GM23338 (cell line): ENCODE measurements around the gene ACYP2. TPM values are rescaled to one million over a fixed set of nuclear protein-coding genes. Genes with fewer than 3 reads are reported as not detected.

Experiments
- ATAC-seq: fragments of 200-7000 bp; cut with Tn5 transposase; 3 replicates; pipeline ENCODE4 v1.9.1; 2020
- DNase-seq: peaks from one replicate; pipeline ENCODE4 v3.0.0-alpha.2; 2015; ENCODE audit warnings: low spot score
- H2AFZ ChIP-seq: fragments of 200-600 bp; sonication (generic); 2 replicates; pipeline ENCODE4 v1.8.0; 2016; ENCODE audit warnings: antibody characterized with exemption, mild to moderate bottlenecking, moderate library complexity
- H3F3A ChIP-seq: fragments of 200-600 bp; sonication (generic); replicated peaks from 2 replicates; pipeline ENCODE4 v1.8.0; 2017; ENCODE audit warnings: antibody characterized with exemption, mixed run types, low read depth
- H3K27ac ChIP-seq: fragments of 200-600 bp; sonication (generic); 2 replicates; pipeline ENCODE4 v1.6.1; 2016; ENCODE audit warnings: low read depth
- H3K27me3 ChIP-seq: fragments of 200-600 bp; sonication (generic); 2 replicates; pipeline ENCODE4 v1.8.0; 2016; ENCODE audit warnings: mild to moderate bottlenecking, mixed run types, moderate library complexity; ENCODE audit not compliant: insufficient read depth
- H3K36me3 ChIP-seq: fragments of 200-600 bp; sonication (generic); 2 replicates; pipeline ENCODE4 v1.8.0; 2016; ENCODE audit warnings: mild to moderate bottlenecking; ENCODE audit not compliant: insufficient read depth
- H3K4me1 ChIP-seq: fragments of 200-600 bp; sonication (generic); 2 replicates; pipeline ENCODE4 v1.8.0; 2016; ENCODE audit warnings: mild to moderate bottlenecking, moderate library complexity; ENCODE audit not compliant: insufficient read depth
- H3K4me2 ChIP-seq: fragments of 200-600 bp; sonication (generic); 2 replicates; pipeline ENCODE4 v1.7.1; 2017; ENCODE audit warnings: mixed run types
- H3K4me3 ChIP-seq: fragments of 200-600 bp; sonication (generic); 2 replicates; pipeline ENCODE4 v1.6.1; 2016; ENCODE audit warnings: mixed run types
- H3K79me2 ChIP-seq: fragments of 200-600 bp; sonication (generic); replicated peaks from 2 replicates; pipeline ENCODE4 v1.8.0; 2017; ENCODE audit warnings: mild to moderate bottlenecking; ENCODE audit not compliant: insufficient read depth
- H3K9me2 ChIP-seq: fragments of 200-600 bp; sonication (generic); 2 replicates; pipeline ENCODE4 v1.8.0; 2017; ENCODE audit not compliant: insufficient read depth
- H4K20me1 ChIP-seq: fragments of 200-600 bp; sonication (generic); replicated peaks from 2 replicates; pipeline ENCODE4 v1.8.0; 2017; ENCODE audit warnings: mild to moderate bottlenecking; ENCODE audit not compliant: insufficient read depth
- H3K27ac Mint-ChIP-seq: 2 replicates; pipeline ENCODE4 v1.8.0; 2020; ENCODE audit warnings: inconsistent platforms, mild to moderate bottlenecking, moderate library complexity, mixed read lengths
- H3K27me3 Mint-ChIP-seq: 3 replicates; pipeline ENCODE4 v1.8.0; 2022; ENCODE audit warnings: low read depth, mild to moderate bottlenecking, moderate library complexity, mixed read lengths, inconsistent platforms; ENCODE audit not compliant: insufficient read depth, poor library complexity
- H3K36me3 Mint-ChIP-seq: 3 replicates; pipeline ENCODE4 v1.8.0; 2021; ENCODE audit warnings: low read depth, mild to moderate bottlenecking, inconsistent platforms, moderate library complexity, mixed read lengths
- H3K4me1 Mint-ChIP-seq: 3 replicates; pipeline ENCODE4 v1.8.0; 2020; ENCODE audit warnings: mild to moderate bottlenecking, inconsistent platforms, mixed read lengths
- H3K4me3 Mint-ChIP-seq: 3 replicates; pipeline ENCODE4 v1.8.0; 2021; ENCODE audit warnings: moderate library complexity, mild to moderate bottlenecking, inconsistent platforms, mixed read lengths
- H3K9me3 Mint-ChIP-seq: 3 replicates; pipeline ENCODE4 v1.8.0; 2020; ENCODE audit warnings: moderate library complexity, mild to moderate bottlenecking, inconsistent platforms, mixed read lengths
- CREB1 ChIP-seq: fragments of 250-450 bp; sonication (Bioruptor Pico); IDR thresholded peaks from 2 replicates; pipeline ENCODE4 v1.5.0; 2020; ENCODE audit warnings: low read depth, mild to moderate bottlenecking, moderate library complexity
- CTCF ChIP-seq, 2 experiments: fragments of 200-600 bp in 1 of 2; sonication (generic) in 1 of 2; conservative IDR thresholded peaks; 2 replicates each; pipeline versions ENCODE4 v1.5.1 to v1.6.1; 2016 to 2017; ENCODE audit warnings: antibody characterized with exemption in 2 of 2, low read depth in 2 of 2, mild to moderate bottlenecking in 2 of 2, moderate library complexity in 1 of 2
- EZH2 ChIP-seq: fragments of 200-600 bp; sonication (generic); IDR thresholded peaks from one replicate; pipeline ENCODE4 v1.8.0; 2017; ENCODE audit warnings: antibody characterized with exemption, mild to moderate bottlenecking, low read depth; ENCODE audit not compliant: unreplicated experiment
- JUNB ChIP-seq: IDR thresholded peaks from one replicate; pipeline ENCODE4 v1.6.1; 2016; ENCODE audit warnings: antibody characterized with exemption; ENCODE audit not compliant: unreplicated experiment
- NANOG ChIP-seq: IDR thresholded peaks from 2 replicates; pipeline ENCODE4 v1.6.1; 2016; ENCODE audit warnings: antibody characterized with exemption, borderline replicate concordance
- ZNF462 ChIP-seq: fragments of 250-450 bp; sonication (Bioruptor Pico); IDR thresholded peaks from 2 replicates; pipeline ENCODE4 v1.5.0; 2020; ENCODE audit warnings: mild to moderate bottlenecking, moderate library complexity
- polyA plus RNA-seq: library from polyadenylated mRNA; unstranded; fragments of >200 nt; fragmentation: Nextera tagmentation; extraction: Ambion mirVana; gene quantifications from 2 replicates; pipeline ENCODE4 v1.2.1, GENCODE V29; 2016
- total RNA-seq: library from RNA; depleted of rRNA; stranded (reverse); fragments of >200 nt; shearing (Covaris generic); gene quantifications from 2 replicates; pipeline ENCODE4 v1.2.3, GENCODE V29; 2014

The ACYP2 gene
- total and polyA plus RNA-seq, 2 experiments from 2014 or later = 2.3 to 15.5 TPM

- H3K4me1 ChIP-seq = no peaks in the 10 kb centered on the region
- ATAC-seq (no peak), DNase-seq (no peak)
- H3K4me2 ChIP-seq = no peak overlapping the region
- H3K4me3 ChIP-seq = no peak overlapping the region
- no peaks in the 10 kb centered on the region for H3K36me3 ChIP-seq
- H4K20me1 ChIP-seq = no peaks in the 10 kb centered on the region
- H3K27me3 ChIP-seq = no peaks in the 10 kb centered on the region
- H3K4me3 Mint-ChIP-seq = no peak overlapping the region
- H2AFZ ChIP-seq = no peak overlapping the region
- H3F3A ChIP-seq = no peaks in the 10 kb centered on the region
- H3K79me2 ChIP-seq = no peaks in the 10 kb centered on the region
- no peaks in the 10 kb centered on the region for H3K36me3 Mint-ChIP-seq
- TF ChIP-seq ZNF462 (CRISPR knock-in tag) = no peak
- TF ChIP-seq JUNB = no peak
- no peak for TF ChIP-seq CREB1 (CRISPR knock-in tag)
- no peak for TF ChIP-seq EZH2
- TF ChIP-seq CTCF (conservative IDR thresholded peaks at IDR 0.05; ENCODE audit: low read depth in 2 of 2) = no peak
- no peak for TF ChIP-seq NANOG
- H3K27me3 Mint-ChIP-seq = peaks cover 3% of the 10 kb centered on the region
- H3K9me3 Mint-ChIP-seq = no peaks in the 10 kb centered on the region
- H3K27ac ChIP-seq = no peak overlapping the region
- no peaks in the 10 kb centered on the region for H3K4me1 Mint-ChIP-seq
- no peak overlapping the region for H3K27ac Mint-ChIP-seq
- no peaks in the 10 kb centered on the region for H3K9me2 ChIP-seq
Measured at GRCh38 chr2:54065891-54066290, 49.5 kb upstream of the ACYP2 start.
